Measurements from ENCODE around the gene D2HGDH. TPM values are rescaled to one million over a fixed set of nuclear protein-coding genes. Genes with fewer than 3 reads are reported as not detected.
A peak's percentile ranks its signal among the peaks of the same experiment; 100 is the strongest.
"Not testable (repeated sequence)": the region's sequence is repeated elsewhere in the genome, so short reads cannot be mapped to it uniquely, and the experiment has no call there.

The D2HGDH gene
- total RNA-seq, 1 donor from 2014 or later = 36.5 TPM

DNA sequence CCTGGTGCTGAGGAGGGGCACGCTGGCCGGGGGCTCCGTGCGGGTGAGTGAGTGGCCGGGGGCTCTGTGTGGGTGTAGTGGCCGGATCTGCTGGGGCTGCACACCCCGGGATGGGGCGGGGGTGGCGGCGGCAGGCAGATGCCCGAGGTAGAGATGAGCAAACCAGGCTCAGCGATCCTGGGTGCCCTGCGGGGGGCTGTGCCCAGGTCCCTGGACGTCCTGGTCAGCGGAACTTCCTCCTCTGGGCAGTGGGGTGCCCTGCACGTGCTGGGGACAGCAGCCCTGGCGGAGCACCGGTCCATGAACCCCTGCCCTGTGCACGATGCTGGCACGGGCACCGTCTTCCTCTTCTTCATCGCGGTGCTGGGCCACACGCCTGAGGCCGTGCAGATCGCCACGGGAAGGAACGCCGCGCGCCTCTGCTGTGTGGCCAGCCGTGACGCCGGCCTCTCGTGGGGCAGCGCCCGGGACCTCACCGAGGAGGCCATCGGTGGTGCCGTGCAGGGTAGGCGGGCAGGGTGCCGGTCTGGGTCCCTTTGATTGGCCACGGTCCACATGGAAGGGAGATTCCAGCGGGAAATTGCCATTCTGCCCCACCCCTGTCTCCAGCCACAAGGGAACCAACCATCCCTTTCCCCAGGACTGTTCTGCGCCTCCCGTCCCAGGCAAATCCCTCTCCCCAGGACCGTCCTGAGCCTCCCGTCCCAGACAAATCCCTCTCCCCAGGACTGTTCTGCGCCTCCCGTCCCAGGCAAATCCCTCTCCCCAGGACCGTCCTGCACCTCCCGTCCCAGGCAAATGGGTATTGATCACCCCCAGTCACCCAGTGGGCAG lies 80.4 kb downstream of the D2HGDH start:
- Mint-ChIP-seq H3K27ac (peak overlapping the region; percentile 27), H3K9me3 (no peaks in the 10 kb centered on the region), H3K4me1 (ENCODE audit: low read depth) (peaks cover 7% of the 10 kb centered on the region), H3K36me3 (ENCODE audit: low read depth) (no peaks in the 10 kb centered on the region), H3K4me3 (ENCODE audit: low read depth) (no peak overlapping the region), H3K27me3 (ENCODE audit: low read depth) (no peaks in the 10 kb centered on the region)
- no peak for DNase-seq (ENCODE audit: low spot score)
- intact Hi-C loops (cut with micrococcal nuclease) = no loop called here

DNA sequence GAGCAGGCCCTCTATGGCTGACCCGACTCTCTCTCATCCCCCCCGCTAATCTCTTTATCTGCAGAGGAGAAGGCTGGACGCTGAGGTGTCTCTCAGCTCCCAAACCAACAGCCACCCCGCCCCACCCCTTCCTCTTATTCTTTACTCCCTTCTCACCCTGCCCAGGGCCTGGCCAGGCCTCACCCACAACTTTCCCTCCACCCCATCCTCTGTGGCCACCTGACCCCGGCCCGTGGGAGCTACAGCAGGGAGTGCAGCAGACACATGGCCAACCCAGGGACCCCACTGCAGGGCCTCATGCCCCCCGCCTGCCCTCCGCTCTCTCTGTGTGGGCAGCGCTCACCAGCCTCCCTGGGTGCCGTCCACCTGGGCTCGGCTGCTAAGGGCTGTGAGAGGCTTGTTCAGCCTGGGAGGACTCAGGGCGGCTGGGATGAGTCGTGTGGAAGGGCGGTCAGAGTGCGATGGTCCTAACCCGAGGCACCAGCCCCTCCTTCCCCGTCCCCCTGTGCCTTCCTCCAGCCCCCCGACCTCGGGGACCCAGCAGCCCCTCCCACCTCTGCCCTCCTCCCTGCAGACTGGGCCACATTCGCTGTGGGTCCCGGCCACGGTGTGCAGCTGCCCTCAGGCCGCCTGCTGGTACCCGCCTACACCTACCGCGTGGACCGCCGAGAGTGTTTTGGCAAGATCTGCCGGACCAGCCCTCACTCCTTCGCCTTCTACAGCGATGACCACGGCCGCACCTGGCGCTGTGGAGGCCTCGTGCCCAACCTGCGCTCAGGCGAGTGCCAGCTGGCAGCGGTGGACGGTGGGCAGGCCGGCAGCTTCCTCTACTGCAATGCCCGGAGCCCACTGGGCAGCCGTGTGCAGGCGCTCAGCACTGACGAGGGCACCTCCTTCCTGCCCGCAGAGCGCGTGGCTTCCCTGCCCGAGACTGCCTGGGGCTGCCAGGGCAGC lies 81.3 kb downstream of the D2HGDH start:
- H3K27me3 Mint-ChIP-seq (ENCODE audit: low read depth) = no peaks in the 10 kb centered on the region
- intact Hi-C loops (cut with micrococcal nuclease) = no loop called here
- H3K9me3 Mint-ChIP-seq = no peaks in the 10 kb centered on the region
- DNase-seq (ENCODE audit: low spot score) = no peak
- peaks cover 7% of the 10 kb centered on the region for H3K4me1 Mint-ChIP-seq (ENCODE audit: low read depth)
- H3K27ac Mint-ChIP-seq = peak overlapping the region; percentile 27
- no peak overlapping the region for H3K4me3 Mint-ChIP-seq (ENCODE audit: low read depth)
- H3K36me3 Mint-ChIP-seq (ENCODE audit: low read depth) = no peaks in the 10 kb centered on the region

DNA sequence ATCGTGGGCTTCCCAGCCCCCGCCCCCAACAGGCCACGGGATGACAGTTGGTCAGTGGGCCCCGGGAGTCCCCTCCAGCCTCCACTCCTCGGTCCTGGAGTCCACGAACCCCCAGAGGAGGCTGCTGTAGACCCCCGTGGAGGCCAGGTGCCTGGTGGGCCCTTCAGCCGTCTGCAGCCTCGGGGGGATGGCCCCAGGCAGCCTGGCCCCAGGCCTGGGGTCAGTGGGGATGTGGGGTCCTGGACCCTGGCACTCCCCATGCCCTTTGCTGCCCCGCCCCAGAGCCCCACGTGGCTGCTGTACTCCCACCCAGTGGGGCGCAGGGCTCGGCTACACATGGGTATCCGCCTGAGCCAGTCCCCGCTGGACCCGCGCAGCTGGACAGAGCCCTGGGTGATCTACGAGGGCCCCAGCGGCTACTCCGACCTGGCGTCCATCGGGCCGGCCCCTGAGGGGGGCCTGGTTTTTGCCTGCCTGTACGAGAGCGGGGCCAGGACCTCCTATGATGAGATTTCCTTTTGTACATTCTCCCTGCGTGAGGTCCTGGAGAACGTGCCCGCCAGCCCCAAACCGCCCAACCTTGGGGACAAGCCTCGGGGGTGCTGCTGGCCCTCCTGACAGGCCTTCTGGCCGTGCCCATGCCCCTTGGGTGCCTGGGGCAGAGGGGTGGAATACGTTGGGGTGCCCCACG lies 82.1 kb downstream of the D2HGDH start:
- H3K4me3 Mint-ChIP-seq (ENCODE audit: low read depth) = no peak overlapping the region
- no peak for DNase-seq (ENCODE audit: low spot score)
- H3K9me3 Mint-ChIP-seq = no peaks in the 10 kb centered on the region
- H3K4me1 Mint-ChIP-seq (ENCODE audit: low read depth) = peaks cover 7% of the 10 kb centered on the region
- H3K36me3 Mint-ChIP-seq (ENCODE audit: low read depth) = no peaks in the 10 kb centered on the region
- H3K27me3 Mint-ChIP-seq (ENCODE audit: low read depth) = no peaks in the 10 kb centered on the region
- H3K27ac Mint-ChIP-seq = no peak overlapping the region
- intact Hi-C loops (cut with micrococcal nuclease) = no loop called here

DNA sequence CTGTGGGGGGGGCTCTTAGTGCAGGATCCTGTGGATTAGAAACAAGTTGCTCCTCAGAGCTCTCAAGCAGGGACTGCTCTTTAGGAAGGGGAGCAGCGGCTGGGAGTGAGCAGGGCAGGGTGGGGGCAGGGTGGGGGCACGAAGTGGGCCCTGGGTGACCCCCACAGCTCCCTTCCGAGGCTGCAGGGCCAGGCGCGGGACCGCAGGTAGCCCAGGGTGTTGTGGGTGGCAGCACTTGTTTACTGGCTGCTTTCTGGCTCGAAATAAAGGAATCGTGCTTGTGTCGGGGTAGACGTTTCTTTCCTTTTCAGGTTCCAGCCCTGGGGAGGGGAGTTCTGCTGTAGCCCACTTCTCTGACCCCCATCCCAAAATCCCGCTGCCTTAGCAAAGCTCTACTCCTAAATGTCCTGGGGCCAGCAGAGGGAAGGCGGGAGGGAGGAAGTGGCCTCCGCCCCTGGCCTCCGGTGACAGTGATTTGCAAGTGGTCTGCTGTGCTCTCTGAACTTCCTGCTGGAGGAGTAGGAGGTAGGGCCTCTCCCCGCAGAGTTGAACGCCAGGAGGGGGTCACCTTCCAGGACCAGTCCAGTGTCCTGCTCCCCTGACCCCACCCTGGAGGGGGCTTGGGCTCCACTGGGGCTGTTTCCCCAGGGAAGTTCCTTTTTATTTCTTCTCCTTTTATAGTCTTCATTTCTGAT lies 82.8 kb downstream of the D2HGDH start:
- Mint-ChIP-seq H3K9me3 (no peaks in the 10 kb centered on the region), H3K27ac (no peak overlapping the region), H3K27me3 (ENCODE audit: low read depth) (no peaks in the 10 kb centered on the region), H3K36me3 (ENCODE audit: low read depth) (no peaks in the 10 kb centered on the region), H3K4me1 (ENCODE audit: low read depth) (peaks cover 7% of the 10 kb centered on the region), H3K4me3 (ENCODE audit: low read depth) (peak overlapping the region; percentile 26)
- peak; percentile 6 for DNase-seq (ENCODE audit: low spot score)
- intact Hi-C loops (cut with micrococcal nuclease) = no loop called here

DNA sequence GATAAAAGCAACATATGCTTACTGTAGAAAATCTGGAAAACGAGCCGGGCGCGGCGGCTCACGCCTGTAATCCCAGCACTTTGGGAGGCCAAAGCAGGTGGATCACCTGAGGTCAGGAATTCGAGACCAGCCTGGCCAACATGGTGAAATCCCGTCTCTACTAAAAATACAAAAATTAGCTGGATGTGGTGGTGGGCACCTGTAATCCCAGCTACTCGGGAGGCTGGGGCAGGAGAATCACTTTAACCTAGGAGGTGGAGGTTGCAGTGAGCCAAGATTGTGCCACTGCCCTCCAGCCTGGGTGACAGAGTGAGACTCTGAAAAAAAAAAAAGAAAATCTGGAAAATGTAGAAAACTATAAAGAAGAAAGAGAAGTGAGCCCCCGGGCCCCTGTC lies 83.4 kb downstream of the D2HGDH start:
- H3K36me3 Mint-ChIP-seq (ENCODE audit: low read depth); H3K4me1 Mint-ChIP-seq (ENCODE audit: low read depth); H3K27me3 Mint-ChIP-seq (ENCODE audit: low read depth); H3K9me3 Mint-ChIP-seq; DNase-seq (ENCODE audit: low spot score); H3K4me3 Mint-ChIP-seq (ENCODE audit: low read depth); intact Hi-C loops (cut with micrococcal nuclease); H3K27ac Mint-ChIP-seq: not testable (repeated sequence)

Other genes with a start within 250 kb of the D2HGDH start
- gene STK25, start 226.0 kb upstream of the D2HGDH start, total RNA-seq = 116 and 122 TPM in 2 replicates
- 0.16 and 0.27 TPM in 2 replicates for gene BOK, start 175.9 kb upstream of the D2HGDH start, total RNA-seq
- 48.7 and 53.3 TPM in 2 replicates for gene THAP4, start 97.5 kb upstream of the D2HGDH start, total RNA-seq
- 117 TPM in 2 replicates for gene ATG4B, start 96.9 kb upstream of the D2HGDH start, total RNA-seq
- 95.9 and 98.2 TPM in 2 replicates for gene DTYMK, start 47.8 kb upstream of the D2HGDH start, total RNA-seq
- gene ING5, start 32.6 kb upstream of the D2HGDH start, total RNA-seq = 49.4 and 56.4 TPM in 2 replicates
- 1.3 and 1.9 TPM in 2 replicates for gene GAL3ST2, start 42.2 kb downstream of the D2HGDH start, total RNA-seq
- gene NEU4, start 74.6 kb downstream of the D2HGDH start, total RNA-seq = 3.2 and 3.9 TPM in 2 replicates
- 42.0 and 44.7 TPM in 2 replicates for gene PDCD1, start 124.3 kb downstream of the D2HGDH start, total RNA-seq
- gene RTP5, start 135.1 kb downstream of the D2HGDH start, total RNA-seq = 0.09 and 0.30 TPM in 2 replicates